NCI-H82 (cell line): ENCODE measurements around the gene GK2.
A peak's percentile ranks its signal among the peaks of the same experiment; 100 is the strongest.

Source experiments
- DNase-seq: peaks from one replicate; lab custom pipeline; 2025; lab: John Stamatoyannopoulos, UW

Gene GK2

GRCh38 chr4:79408063-79408462 is at the start of gene GK2:
GK2 (minus strand) TSS chr4:79408228; CDS start chr4:79408200, 28 bp downstream.
- DNase-seq, result no peak

GRCh38 chr4:79455216-79455615 is 47.2 kb upstream of the GK2 start:
- DNase-seq, result no peak

GRCh38 chr4:79454656-79455055 is 46.6 kb upstream of the GK2 start:
- no peak for DNase-seq

GRCh38 chr4:79450053-79450452 is 42.0 kb upstream of the GK2 start:
- peak; percentile 87 for DNase-seq

GRCh38 chr4:79446145-79446544 is 38.1 kb upstream of the GK2 start:
- no peak for DNase-seq

- peak; percentile 58 for DNase-seq
These were observed 37.3 kb upstream of the GK2 start for GRCh38 chr4:79445371-79445781.

- DNase-seq, result no peak
These were observed 34.4 kb upstream of the GK2 start for GRCh38 chr4:79442422-79442821.

- no peak for DNase-seq
These were observed 31.5 kb upstream of the GK2 start for GRCh38 chr4:79439489-79439888.

GRCh38 chr4:79431839-79432238 is 23.8 kb upstream of the GK2 start:
- no peak for DNase-seq

GRCh38 chr4:79429113-79429903 is 21.3 kb upstream of the GK2 start:
- DNase-seq, result no peak

GRCh38 chr4:79426989-79427388 is 19.0 kb upstream of the GK2 start:
- no peak for DNase-seq

- no peak for DNase-seq
These were observed 17.6 kb upstream of the GK2 start for GRCh38 chr4:79425586-79425985.

- no peak for DNase-seq
These were observed 13.5 kb upstream of the GK2 start for GRCh38 chr4:79421483-79421882.

- peak; percentile 35 for DNase-seq
These were observed 5.9 kb upstream of the GK2 start for GRCh38 chr4:79413886-79414285.

- DNase-seq, result peak; percentile 74
These were observed 5.2 kb upstream of the GK2 start for GRCh38 chr4:79413032-79413885.

GRCh38 chr4:79404666-79405065 is 3.4 kb downstream of the GK2 start:
- DNase-seq, result no peak

GRCh38 chr4:79403356-79403755 is 4.7 kb downstream of the GK2 start:
- no peak for DNase-seq

- no peak for DNase-seq
These were observed 5.6 kb downstream of the GK2 start for GRCh38 chr4:79402332-79402851.

GRCh38 chr4:79399076-79399475 is 9.0 kb downstream of the GK2 start:
- DNase-seq, result no peak

- DNase-seq, result no peak
These were observed 10.1 kb downstream of the GK2 start for GRCh38 chr4:79397951-79398350.

GRCh38 chr4:79396794-79397193 is 11.2 kb downstream of the GK2 start:
- no peak for DNase-seq

- DNase-seq, result no peak
These were observed 12.2 kb downstream of the GK2 start for GRCh38 chr4:79395841-79396240.

GRCh38 chr4:79390890-79391289 is 17.1 kb downstream of the GK2 start:
- DNase-seq, result peak; percentile 27
